ENCODE measurements around the gene GALNT2.

GALNT2 gene

GRCh38 chr1:230137337-230137815 is 70.3 kb downstream of the GALNT2 start:
- intact Hi-C loops (cut with DNase I), result no loop called here
- peak in 1 of 42 donors; percentile 45 for DNase-seq

- intact Hi-C loops (cut with DNase I), result no loop called here
Observed at GRCh38 chr1:230138561-230139239, 71.7 kb downstream of the GALNT2 start.

GRCh38 chr1:230139315-230139714 is 72.3 kb downstream of the GALNT2 start:
- DNase-seq, result no peak
- intact Hi-C loops (cut with DNase I), result no loop called here

More at GRCh38 chr1:230138561-230139239, 71.7 kb downstream of the GALNT2 start:
- no peak for DNase-seq

GRCh38 chr1:230139741-230140140 is 72.7 kb downstream of the GALNT2 start:
- intact Hi-C loops (cut with DNase I), result no loop called here
- no peak for DNase-seq

- peak in 16 of 42 donors; percentile 33 to 68 (median 43) for DNase-seq
- intact Hi-C loops (cut with DNase I), result no loop called here
Observed at GRCh38 chr1:230140221-230141020, 73.4 kb downstream of the GALNT2 start.

- no peak for DNase-seq
Observed at GRCh38 chr1:230141021-230141648, 74.1 kb downstream of the GALNT2 start.

GRCh38 chr1:230141797-230142607 is 75.0 kb downstream of the GALNT2 start:
- DNase-seq, result no peak
- intact Hi-C loops (cut with DNase I), result no loop called here

More at GRCh38 chr1:230141021-230141648, 74.1 kb downstream of the GALNT2 start:
- intact Hi-C loops (cut with DNase I), result no loop called here

GRCh38 chr1:230142608-230143210 is 75.7 kb downstream of the GALNT2 start:
- no peak for DNase-seq
- intact Hi-C loops (cut with DNase I), result no loop called here

- intact Hi-C loops (cut with DNase I), result no loop called here
- DNase-seq, result peak in 9 of 42 donors; percentile 45 to 72 (median 58)
Observed at GRCh38 chr1:230143534-230143933, 76.5 kb downstream of the GALNT2 start.

GRCh38 chr1:230144010-230144614 is 77.1 kb downstream of the GALNT2 start:
- DNase-seq, result no peak
- intact Hi-C loops (cut with DNase I), result no loop called here

- DNase-seq, result no peak
- intact Hi-C loops (cut with DNase I), result no loop called here
Observed at GRCh38 chr1:230144758-230145504, 77.9 kb downstream of the GALNT2 start.

GRCh38 chr1:230145505-230145899 is 78.5 kb downstream of the GALNT2 start:
- no peak for DNase-seq
- intact Hi-C loops (cut with DNase I), result no loop called here

GRCh38 chr1:230145953-230146476 is 79.0 kb downstream of the GALNT2 start:
- intact Hi-C loops (cut with DNase I), result no loop called here
- no peak for DNase-seq

- DNase-seq, result no peak
- intact Hi-C loops (cut with DNase I), result no loop called here
Observed at GRCh38 chr1:230146709-230147108, 79.7 kb downstream of the GALNT2 start.

GRCh38 chr1:230147253-230148125 is 80.5 kb downstream of the GALNT2 start:
- intact Hi-C loops (cut with DNase I), result no loop called here
- no peak for DNase-seq

GRCh38 chr1:230148126-230148652 is 81.2 kb downstream of the GALNT2 start:
- DNase-seq, result no peak
- intact Hi-C loops (cut with DNase I), result no loop called here
